HEK293 (cell line): ENCODE results near the gene MLF2.

Source experiments
- GLI4 ChIP-seq: fragments of 450-650 bp; formaldehyde crosslinking; IDR thresholded peaks from 2 replicates; pipeline ENCODE4 v1.5.1; 2016; ENCODE audit warnings: missing biosample characterization, missing genetic modification characterization
- GLIS2 ChIP-seq: fragments of 450-650 bp; formaldehyde crosslinking; IDR thresholded peaks from 2 replicates; pipeline ENCODE4 v1.5.1; 2016; ENCODE audit warnings: missing biosample characterization, missing genetic modification characterization
- IKZF3 ChIP-seq: fragments of 450-650 bp; IDR thresholded peaks from 2 replicates; pipeline ENCODE4 v1.5.0; 2018; ENCODE audit warnings: missing biosample characterization, mild to moderate bottlenecking, missing genetic modification characterization, moderate library complexity
- MZF1 ChIP-seq: fragments of 450-650 bp; formaldehyde crosslinking; IDR thresholded peaks from 2 replicates; pipeline ENCODE4 v1.5.1; 2017; ENCODE audit warnings: missing biosample characterization, missing genetic modification characterization, borderline replicate concordance
- SCRT2 ChIP-seq: fragments of 450-650 bp; formaldehyde crosslinking; IDR thresholded peaks from 2 replicates; pipeline ENCODE4 v1.5.1; 2016; ENCODE audit warnings: missing biosample characterization, missing genetic modification characterization
- ZNF223 ChIP-seq: fragments of 450-650 bp; formaldehyde crosslinking; IDR thresholded peaks from 2 replicates; pipeline ENCODE4 v1.5.1; 2016; ENCODE audit warnings: missing biosample characterization, missing genetic modification characterization
- ZNF354C ChIP-seq: fragments of 450-650 bp; formaldehyde crosslinking; IDR thresholded peaks from 2 replicates; pipeline ENCODE4 v1.5.1; 2016; ENCODE audit warnings: missing biosample characterization, missing genetic modification characterization, low read depth, borderline replicate concordance
- ZNF555 ChIP-seq: fragments of 450-650 bp; formaldehyde crosslinking; conservative IDR thresholded peaks from 2 replicates; pipeline ENCODE4 v1.5.1; 2017; ENCODE audit warnings: missing biosample characterization, mild to moderate bottlenecking, missing genetic modification characterization, inconsistent platforms
- ZNF670 ChIP-seq: fragments of 450-650 bp; formaldehyde crosslinking; IDR thresholded peaks from 2 replicates; pipeline ENCODE4 v1.5.1; 2016; ENCODE audit warnings: missing biosample characterization, missing genetic modification characterization, low read depth
- ZNF776 ChIP-seq: fragments of 450-650 bp; formaldehyde crosslinking; IDR thresholded peaks from 2 replicates; pipeline ENCODE4 v1.5.0; 2017; ENCODE audit warnings: missing biosample characterization, missing genetic modification characterization, borderline replicate concordance
- ZSCAN16 ChIP-seq: fragments of 450-650 bp; formaldehyde crosslinking; IDR thresholded peaks from 2 replicates; pipeline ENCODE4 v1.5.1; 2016; ENCODE audit warnings: missing biosample characterization, missing genetic modification characterization
- TF ChIP-seq, protein P1 (sequence below): fragments of 450-650 bp; formaldehyde crosslinking; IDR thresholded peaks from 2 replicates; pipeline ENCODE4 v1.5.1; 2016; ENCODE audit warnings: missing biosample characterization, missing genetic modification characterization
- TF ChIP-seq, protein P2 (sequence below): IDR thresholded peaks from 2 replicates; pipeline ENCODE4 v1.6.1; 2011; ENCODE audit warnings: mild to moderate bottlenecking, low read depth, low read length, borderline replicate concordance
- TF ChIP-seq, protein P3 (sequence below): fragments of 450-650 bp; formaldehyde crosslinking; IDR thresholded peaks from 2 replicates; pipeline ENCODE4 v1.5.0; 2017; ENCODE audit warnings: missing biosample characterization, missing genetic modification characterization, borderline replicate concordance
- TF ChIP-seq, protein P4 (sequence below): fragments of 450-650 bp; formaldehyde crosslinking; IDR thresholded peaks from 2 replicates; pipeline ENCODE4 v1.5.1; 2016; ENCODE audit warnings: missing biosample characterization, missing genetic modification characterization
- TF ChIP-seq, protein P5 (sequence below): fragments of 450-650 bp; formaldehyde crosslinking; IDR thresholded peaks from 2 replicates; pipeline ENCODE4 v1.5.1; 2016; ENCODE audit warnings: missing biosample characterization, missing genetic modification characterization
- TF ChIP-seq, protein P6 (sequence below): fragments of 450-650 bp; IDR thresholded peaks from 2 replicates; pipeline ENCODE4 v1.5.1; 2018; ENCODE audit warnings: missing biosample characterization, mild to moderate bottlenecking, missing genetic modification characterization
- TF ChIP-seq, protein P7 (sequence below): fragments of 450-650 bp; formaldehyde crosslinking; IDR thresholded peaks from 2 replicates; pipeline ENCODE4 v1.5.1; 2016; ENCODE audit warnings: missing biosample characterization, missing genetic modification characterization
- TF ChIP-seq, protein P8 (sequence below): fragments of 450-650 bp; formaldehyde crosslinking; IDR thresholded peaks from 2 replicates; pipeline ENCODE4 v1.5.1; 2017; ENCODE audit warnings: missing biosample characterization, missing genetic modification characterization

Gene MLF2

DNA sequence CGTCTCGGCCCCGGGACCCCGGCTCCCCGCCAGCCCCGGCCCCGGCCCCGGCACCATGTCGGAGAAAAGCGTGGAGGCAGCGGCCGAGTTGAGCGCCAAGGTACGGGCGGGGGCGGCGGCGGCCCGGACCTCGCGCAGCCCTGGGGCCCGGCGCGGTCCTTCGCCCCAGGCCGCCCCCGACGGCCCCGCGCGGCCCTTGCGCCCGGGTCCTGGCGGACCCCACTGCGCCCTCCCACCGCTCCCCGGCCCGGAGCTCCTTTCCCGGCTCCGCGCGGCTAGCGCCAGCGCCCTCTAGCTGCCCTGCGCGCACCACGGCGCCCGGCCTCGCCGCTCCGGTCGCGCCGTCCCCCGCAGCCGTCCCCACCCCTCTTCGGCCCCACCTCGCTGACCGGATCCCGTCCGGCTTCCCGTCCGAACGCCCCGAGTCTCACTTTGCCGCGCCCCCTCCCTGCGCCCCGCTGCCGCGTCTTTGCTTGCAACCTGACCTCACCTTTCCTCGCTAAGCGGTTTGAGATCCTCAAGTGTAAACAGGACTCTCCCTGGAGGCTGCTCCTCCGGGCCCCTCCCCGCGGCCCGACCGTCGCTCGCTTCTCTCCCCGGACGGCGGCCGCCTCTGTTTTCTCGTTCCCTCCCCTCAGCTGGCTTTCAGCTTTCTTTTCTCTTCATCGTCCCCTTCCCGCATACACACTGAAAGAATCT is 13.9 kb upstream of the MLF2 start (continued):
- TF ChIP-seq, protein P1, sequence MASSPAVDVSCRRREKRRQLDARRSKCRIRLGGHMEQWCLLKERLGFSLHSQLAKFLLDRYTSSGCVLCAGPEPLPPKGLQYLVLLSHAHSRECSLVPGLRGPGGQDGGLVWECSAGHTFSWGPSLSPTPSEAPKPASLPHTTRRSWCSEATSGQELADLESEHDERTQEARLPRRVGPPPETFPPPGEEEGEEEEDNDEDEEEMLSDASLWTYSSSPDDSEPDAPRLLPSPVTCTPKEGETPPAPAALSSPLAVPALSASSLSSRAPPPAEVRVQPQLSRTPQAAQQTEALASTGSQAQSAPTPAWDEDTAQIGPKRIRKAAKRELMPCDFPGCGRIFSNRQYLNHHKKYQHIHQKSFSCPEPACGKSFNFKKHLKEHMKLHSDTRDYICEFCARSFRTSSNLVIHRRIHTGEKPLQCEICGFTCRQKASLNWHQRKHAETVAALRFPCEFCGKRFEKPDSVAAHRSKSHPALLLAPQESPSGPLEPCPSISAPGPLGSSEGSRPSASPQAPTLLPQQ (tag by site-specific recombination), result peak; percentile 79
- TF ChIP-seq, protein P2, sequence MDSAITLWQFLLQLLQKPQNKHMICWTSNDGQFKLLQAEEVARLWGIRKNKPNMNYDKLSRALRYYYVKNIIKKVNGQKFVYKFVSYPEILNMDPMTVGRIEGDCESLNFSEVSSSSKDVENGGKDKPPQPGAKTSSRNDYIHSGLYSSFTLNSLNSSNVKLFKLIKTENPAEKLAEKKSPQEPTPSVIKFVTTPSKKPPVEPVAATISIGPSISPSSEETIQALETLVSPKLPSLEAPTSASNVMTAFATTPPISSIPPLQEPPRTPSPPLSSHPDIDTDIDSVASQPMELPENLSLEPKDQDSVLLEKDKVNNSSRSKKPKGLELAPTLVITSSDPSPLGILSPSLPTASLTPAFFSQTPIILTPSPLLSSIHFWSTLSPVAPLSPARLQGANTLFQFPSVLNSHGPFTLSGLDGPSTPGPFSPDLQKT, result no peak
- TF ChIP-seq, protein P3, sequence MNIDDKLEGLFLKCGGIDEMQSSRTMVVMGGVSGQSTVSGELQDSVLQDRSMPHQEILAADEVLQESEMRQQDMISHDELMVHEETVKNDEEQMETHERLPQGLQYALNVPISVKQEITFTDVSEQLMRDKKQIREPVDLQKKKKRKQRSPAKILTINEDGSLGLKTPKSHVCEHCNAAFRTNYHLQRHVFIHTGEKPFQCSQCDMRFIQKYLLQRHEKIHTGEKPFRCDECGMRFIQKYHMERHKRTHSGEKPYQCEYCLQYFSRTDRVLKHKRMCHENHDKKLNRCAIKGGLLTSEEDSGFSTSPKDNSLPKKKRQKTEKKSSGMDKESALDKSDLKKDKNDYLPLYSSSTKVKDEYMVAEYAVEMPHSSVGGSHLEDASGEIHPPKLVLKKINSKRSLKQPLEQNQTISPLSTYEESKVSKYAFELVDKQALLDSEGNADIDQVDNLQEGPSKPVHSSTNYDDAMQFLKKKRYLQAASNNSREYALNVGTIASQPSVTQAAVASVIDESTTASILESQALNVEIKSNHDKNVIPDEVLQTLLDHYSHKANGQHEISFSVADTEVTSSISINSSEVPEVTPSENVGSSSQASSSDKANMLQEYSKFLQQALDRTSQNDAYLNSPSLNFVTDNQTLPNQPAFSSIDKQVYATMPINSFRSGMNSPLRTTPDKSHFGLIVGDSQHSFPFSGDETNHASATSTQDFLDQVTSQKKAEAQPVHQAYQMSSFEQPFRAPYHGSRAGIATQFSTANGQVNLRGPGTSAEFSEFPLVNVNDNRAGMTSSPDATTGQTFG (tag by site-specific recombination), result no peak
- no peak for TF ChIP-seq ZNF354C
- TF ChIP-seq GLI4 (tag by site-specific recombination), result no peak
- 0 out of 2 replicates have a peak, but pooled peaks have one; percentile 28 for TF ChIP-seq SCRT2 (tag by site-specific recombination)
- TF ChIP-seq ZNF223, result no peak
- TF ChIP-seq ZNF555 (tag by site-specific recombination), result no peak
- no peak for TF ChIP-seq ZNF670 (tag by site-specific recombination)
- TF ChIP-seq, protein P4, sequence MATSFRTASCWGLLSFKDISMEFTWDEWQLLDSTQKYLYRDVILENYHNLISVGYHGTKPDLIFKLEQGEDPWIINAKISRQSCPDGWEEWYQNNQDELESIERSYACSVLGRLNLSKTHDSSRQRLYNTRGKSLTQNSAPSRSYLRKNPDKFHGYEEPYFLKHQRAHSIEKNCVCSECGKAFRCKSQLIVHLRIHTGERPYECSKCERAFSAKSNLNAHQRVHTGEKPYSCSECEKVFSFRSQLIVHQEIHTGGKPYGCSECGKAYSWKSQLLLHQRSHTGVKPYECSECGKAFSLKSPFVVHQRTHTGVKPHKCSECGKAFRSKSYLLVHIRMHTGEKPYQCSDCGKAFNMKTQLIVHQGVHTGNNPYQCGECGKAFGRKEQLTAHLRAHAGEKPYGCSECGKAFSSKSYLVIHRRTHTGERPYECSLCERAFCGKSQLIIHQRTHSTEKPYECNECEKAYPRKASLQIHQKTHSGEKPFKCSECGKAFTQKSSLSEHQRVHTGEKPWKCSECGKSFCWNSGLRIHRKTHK, result no peak
- TF ChIP-seq, protein P5, sequence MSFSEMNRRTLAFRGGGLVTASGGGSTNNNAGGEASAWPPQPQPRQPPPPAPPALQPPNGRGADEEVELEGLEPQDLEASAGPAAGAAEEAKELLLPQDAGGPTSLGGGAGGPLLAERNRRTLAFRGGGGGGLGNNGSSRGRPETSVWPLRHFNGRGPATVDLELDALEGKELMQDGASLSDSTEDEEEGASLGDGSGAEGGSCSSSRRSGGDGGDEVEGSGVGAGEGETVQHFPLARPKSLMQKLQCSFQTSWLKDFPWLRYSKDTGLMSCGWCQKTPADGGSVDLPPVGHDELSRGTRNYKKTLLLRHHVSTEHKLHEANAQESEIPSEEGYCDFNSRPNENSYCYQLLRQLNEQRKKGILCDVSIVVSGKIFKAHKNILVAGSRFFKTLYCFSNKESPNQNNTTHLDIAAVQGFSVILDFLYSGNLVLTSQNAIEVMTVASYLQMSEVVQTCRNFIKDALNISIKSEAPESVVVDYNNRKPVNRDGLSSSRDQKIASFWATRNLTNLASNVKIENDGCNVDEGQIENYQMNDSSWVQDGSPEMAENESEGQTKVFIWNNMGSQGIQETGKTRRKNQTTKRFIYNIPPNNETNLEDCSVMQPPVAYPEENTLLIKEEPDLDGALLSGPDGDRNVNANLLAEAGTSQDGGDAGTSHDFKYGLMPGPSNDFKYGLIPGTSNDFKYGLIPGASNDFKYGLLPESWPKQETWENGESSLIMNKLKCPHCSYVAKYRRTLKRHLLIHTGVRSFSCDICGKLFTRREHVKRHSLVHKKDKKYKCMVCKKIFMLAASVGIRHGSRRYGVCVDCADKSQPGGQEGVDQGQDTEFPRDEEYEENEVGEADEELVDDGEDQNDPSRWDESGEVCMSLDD (tag by site-specific recombination), result peak; percentile 64
- TF ChIP-seq GLIS2 (tag by site-specific recombination), result peak; percentile 94
- TF ChIP-seq IKZF3, result 0 out of 2 replicates have a peak, but pooled peaks have one; percentile 35
- TF ChIP-seq, protein P6, sequence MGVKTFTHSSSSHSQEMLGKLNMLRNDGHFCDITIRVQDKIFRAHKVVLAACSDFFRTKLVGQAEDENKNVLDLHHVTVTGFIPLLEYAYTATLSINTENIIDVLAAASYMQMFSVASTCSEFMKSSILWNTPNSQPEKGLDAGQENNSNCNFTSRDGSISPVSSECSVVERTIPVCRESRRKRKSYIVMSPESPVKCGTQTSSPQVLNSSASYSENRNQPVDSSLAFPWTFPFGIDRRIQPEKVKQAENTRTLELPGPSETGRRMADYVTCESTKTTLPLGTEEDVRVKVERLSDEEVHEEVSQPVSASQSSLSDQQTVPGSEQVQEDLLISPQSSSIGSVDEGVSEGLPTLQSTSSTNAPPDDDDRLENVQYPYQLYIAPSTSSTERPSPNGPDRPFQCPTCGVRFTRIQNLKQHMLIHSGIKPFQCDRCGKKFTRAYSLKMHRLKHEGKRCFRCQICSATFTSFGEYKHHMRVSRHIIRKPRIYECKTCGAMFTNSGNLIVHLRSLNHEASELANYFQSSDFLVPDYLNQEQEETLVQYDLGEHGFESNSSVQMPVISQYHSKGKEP (tag by site-specific recombination), result no peak
- 0 out of 2 replicates have a peak, but pooled peaks have one; percentile 17 for TF ChIP-seq MZF1 (tag by site-specific recombination)
- no peak for TF ChIP-seq ZNF776
- TF ChIP-seq, protein P7, sequence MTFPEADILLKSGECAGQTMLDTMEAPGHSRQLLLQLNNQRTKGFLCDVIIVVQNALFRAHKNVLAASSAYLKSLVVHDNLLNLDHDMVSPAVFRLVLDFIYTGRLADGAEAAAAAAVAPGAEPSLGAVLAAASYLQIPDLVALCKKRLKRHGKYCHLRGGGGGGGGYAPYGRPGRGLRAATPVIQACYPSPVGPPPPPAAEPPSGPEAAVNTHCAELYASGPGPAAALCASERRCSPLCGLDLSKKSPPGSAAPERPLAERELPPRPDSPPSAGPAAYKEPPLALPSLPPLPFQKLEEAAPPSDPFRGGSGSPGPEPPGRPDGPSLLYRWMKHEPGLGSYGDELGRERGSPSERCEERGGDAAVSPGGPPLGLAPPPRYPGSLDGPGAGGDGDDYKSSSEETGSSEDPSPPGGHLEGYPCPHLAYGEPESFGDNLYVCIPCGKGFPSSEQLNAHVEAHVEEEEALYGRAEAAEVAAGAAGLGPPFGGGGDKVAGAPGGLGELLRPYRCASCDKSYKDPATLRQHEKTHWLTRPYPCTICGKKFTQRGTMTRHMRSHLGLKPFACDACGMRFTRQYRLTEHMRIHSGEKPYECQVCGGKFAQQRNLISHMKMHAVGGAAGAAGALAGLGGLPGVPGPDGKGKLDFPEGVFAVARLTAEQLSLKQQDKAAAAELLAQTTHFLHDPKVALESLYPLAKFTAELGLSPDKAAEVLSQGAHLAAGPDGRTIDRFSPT (tag by site-specific recombination), result peak; percentile 12; the same call in 1 of the 2 replicates
- TF ChIP-seq, protein P8, sequence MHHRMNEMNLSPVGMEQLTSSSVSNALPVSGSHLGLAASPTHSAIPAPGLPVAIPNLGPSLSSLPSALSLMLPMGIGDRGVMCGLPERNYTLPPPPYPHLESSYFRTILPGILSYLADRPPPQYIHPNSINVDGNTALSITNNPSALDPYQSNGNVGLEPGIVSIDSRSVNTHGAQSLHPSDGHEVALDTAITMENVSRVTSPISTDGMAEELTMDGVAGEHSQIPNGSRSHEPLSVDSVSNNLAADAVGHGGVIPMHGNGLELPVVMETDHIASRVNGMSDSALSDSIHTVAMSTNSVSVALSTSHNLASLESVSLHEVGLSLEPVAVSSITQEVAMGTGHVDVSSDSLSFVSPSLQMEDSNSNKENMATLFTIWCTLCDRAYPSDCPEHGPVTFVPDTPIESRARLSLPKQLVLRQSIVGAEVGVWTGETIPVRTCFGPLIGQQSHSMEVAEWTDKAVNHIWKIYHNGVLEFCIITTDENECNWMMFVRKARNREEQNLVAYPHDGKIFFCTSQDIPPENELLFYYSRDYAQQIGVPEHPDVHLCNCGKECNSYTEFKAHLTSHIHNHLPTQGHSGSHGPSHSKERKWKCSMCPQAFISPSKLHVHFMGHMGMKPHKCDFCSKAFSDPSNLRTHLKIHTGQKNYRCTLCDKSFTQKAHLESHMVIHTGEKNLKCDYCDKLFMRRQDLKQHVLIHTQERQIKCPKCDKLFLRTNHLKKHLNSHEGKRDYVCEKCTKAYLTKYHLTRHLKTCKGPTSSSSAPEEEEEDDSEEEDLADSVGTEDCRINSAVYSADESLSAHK, result no peak; the same call in 1 of the 2 replicates
- no peak for TF ChIP-seq ZSCAN16 (tag by site-specific recombination)
